Lower lobe of right lung (tissue), 2 donors: ENCODE measurements around the gene SPATA45. TPM values are rescaled to one million over a fixed set of nuclear protein-coding genes. Genes with fewer than 3 reads are reported as not detected.

ENCODE experiments used
- ATAC-seq, 2 donors: fragments of 200-7000 bp; cut with Tn5 transposase; one replicate each; pipeline ENCODE4 v1.9.1; 2020 to 2022; ENCODE audit warnings: mild to moderate bottlenecking in 2 of 2, moderate library complexity in 2 of 2
- DNase-seq: peaks from one replicate; pipeline ENCODE4 v3.0.0-alpha.2; 2020
- H3K27ac ChIP-seq: fragments of 200-600 bp; one replicate; pipeline ENCODE4 v1.8.0; 2022
- H3K27me3 ChIP-seq: fragments of 200-600 bp; one replicate; pipeline ENCODE4 v1.8.0; 2022; ENCODE audit warnings: low read depth
- H3K36me3 ChIP-seq: fragments of 200-600 bp; one replicate; pipeline ENCODE4 v1.8.0; 2022; ENCODE audit warnings: mild to moderate bottlenecking
- H3K4me1 ChIP-seq: fragments of 200-600 bp; one replicate; pipeline ENCODE4 v1.8.0; 2022
- H3K4me3 ChIP-seq: fragments of 200-600 bp; one replicate; pipeline ENCODE4 v1.8.0; 2022; ENCODE audit warnings: mild to moderate bottlenecking
- H3K9me3 ChIP-seq: fragments of 200-600 bp; one replicate; pipeline ENCODE4 v1.8.0; 2022
- CTCF ChIP-seq: fragments of 200-600 bp; IDR thresholded peaks from one replicate; pipeline ENCODE4 v1.8.0; 2022; ENCODE audit warnings: antibody characterized with exemption, mild to moderate bottlenecking
- intact Hi-C: fragments of 100-400 bp; cut with DNase I; formaldehyde crosslinking; loops from one replicate; pipeline ENCODE4 v1.11.0; 2022
- total RNA-seq: library from RNA; stranded (reverse); fragmentation: NEBNext Ultra II Directional; extraction: Animal tissue kit (Norgen Biotek cat#: 25700); gene quantifications from one replicate; pipeline ENCODE4 v1.2.1, GENCODE V29; 2021
- donor health status: DM: no; HTN: yes; CAD: no; lungs with severe emphysema.

The SPATA45 gene
- total RNA-seq, 1 donor from 2014 or later: not detected

- H3K9me3 ChIP-seq: no peaks in the 10 kb centered on the region
- H3K4me1 ChIP-seq: peaks cover 4% of the 10 kb centered on the region
- no peak for TF ChIP-seq CTCF
- H3K27ac ChIP-seq: no peak overlapping the region
- no peaks in the 10 kb centered on the region for H3K27me3 ChIP-seq
- DNase-seq: no peak
- ATAC-seq: no peak
- peaks cover 53% of the 10 kb centered on the region for H3K36me3 ChIP-seq
- no peak overlapping the region for H3K4me3 ChIP-seq
- intact Hi-C loops: no loop called here
These were observed 63.5 kb downstream of the SPATA45 start for GRCh38 chr1:212783976-212784375.

GRCh38 chr1:212782422-212783154 is 64.9 kb downstream of the SPATA45 start:
- Histone ChIP-seq H3K36me3 (peaks cover 53% of the 10 kb centered on the region), H3K27me3 (no peaks in the 10 kb centered on the region), H3K27ac (no peak overlapping the region), H3K9me3 (no peaks in the 10 kb centered on the region), H3K4me3 (no peak overlapping the region), H3K4me1 (no peaks in the 10 kb centered on the region)
- intact Hi-C loops: no loop called here
- TF ChIP-seq CTCF: peak; percentile 67
- no peak for DNase-seq
- peak; percentile 39 to 52 for ATAC-seq

DNA sequence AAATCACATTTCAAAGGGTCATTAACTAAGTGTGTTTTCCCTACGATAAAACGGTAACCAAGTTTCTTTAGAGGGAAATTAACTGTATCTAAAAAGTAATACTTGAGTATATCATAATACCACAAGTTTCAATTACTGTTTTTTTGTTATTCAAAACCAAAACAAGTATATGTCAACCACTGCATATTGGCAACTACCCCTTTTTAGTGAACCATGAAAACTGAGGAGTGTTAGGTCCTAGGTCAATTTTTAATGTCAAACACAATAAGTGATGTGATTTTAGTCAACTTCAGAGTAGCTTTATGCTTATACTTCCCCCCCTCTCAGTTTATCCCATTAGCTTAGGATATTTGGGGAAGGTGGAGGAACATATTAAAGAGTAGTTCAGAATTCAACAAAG is 66.2 kb downstream of the SPATA45 start:
- no peak for ATAC-seq
- TF ChIP-seq CTCF: no peak
- no peak overlapping the region for H3K27ac ChIP-seq
- H3K36me3 ChIP-seq: peaks cover 45% of the 10 kb centered on the region
- no peaks in the 10 kb centered on the region for H3K27me3 ChIP-seq
- no peaks in the 10 kb centered on the region for H3K4me1 ChIP-seq
- intact Hi-C loops: no loop called here
- H3K9me3 ChIP-seq: no peaks in the 10 kb centered on the region
- DNase-seq: no peak
- H3K4me3 ChIP-seq: no peak overlapping the region

- intact Hi-C loops: no loop called here
These were observed 66.7 kb downstream of the SPATA45 start for GRCh38 chr1:212780759-212781158.

More at GRCh38 chr1:212780759-212781158, 66.7 kb downstream of the SPATA45 start:
- no peaks in the 10 kb centered on the region for H3K4me1 ChIP-seq
- H3K27ac ChIP-seq: no peak overlapping the region
- no peak for DNase-seq
- H3K27me3 ChIP-seq: no peaks in the 10 kb centered on the region
- TF ChIP-seq CTCF: no peak
- no peak overlapping the region for H3K4me3 ChIP-seq
- H3K9me3 ChIP-seq: no peaks in the 10 kb centered on the region
- ATAC-seq: no peak
- peaks cover 41% of the 10 kb centered on the region for H3K36me3 ChIP-seq

Other genes starting within 250 kb of the SPATA45 start
- 25.8 TPM for gene ATF3, start 238.9 kb downstream of the SPATA45 start, total RNA-seq
- gene BATF3, start 147.8 kb downstream of the SPATA45 start, total RNA-seq: 12.8 TPM
- 30.8 TPM for gene NSL1, start 55.9 kb downstream of the SPATA45 start, total RNA-seq
- 12.3 TPM for gene TATDN3, start 55.8 kb downstream of the SPATA45 start, total RNA-seq
- gene FLVCR1, start 10.6 kb upstream of the SPATA45 start, total RNA-seq: 6.3 TPM
- 1.6 TPM for gene VASH2, start 102.9 kb upstream of the SPATA45 start, total RNA-seq
- 36.6 TPM for gene ANGEL2, start 168.2 kb upstream of the SPATA45 start, total RNA-seq
- 18.7 TPM for gene RPS6KC1, start 203.6 kb upstream of the SPATA45 start, total RNA-seq